Measurements from ENCODE around the gene RELN. TPM values are rescaled to one million over a fixed set of nuclear protein-coding genes. Genes with fewer than 3 reads are reported as not detected.
"Not testable (repeated sequence)": the region's sequence is repeated elsewhere in the genome, so short reads cannot be mapped to it uniquely, and the experiment has no call there.

Gene RELN
- total RNA-seq, 1 donor from 2014 or later, result not detected

- DNase-seq (ENCODE audit: low spot score), result no peak
- intact Hi-C loops (cut with micrococcal nuclease), result no loop called here
- no peak overlapping the region for H3K27ac Mint-ChIP-seq
- H3K36me3 Mint-ChIP-seq (ENCODE audit: low read depth), result no peaks in the 10 kb centered on the region
- no peaks in the 10 kb centered on the region for H3K27me3 Mint-ChIP-seq (ENCODE audit: insufficient read depth)
- H3K4me1 Mint-ChIP-seq (ENCODE audit: low read depth), result no peaks in the 10 kb centered on the region
- no peak overlapping the region for H3K4me3 Mint-ChIP-seq
- H3K9me3 Mint-ChIP-seq, result no peaks in the 10 kb centered on the region
Observed at GRCh38 chr7:103795107-103795506, 194.4 kb downstream of the RELN start.

GRCh38 chr7:103794424-103794823 is 195.0 kb downstream of the RELN start:
- no peak for DNase-seq (ENCODE audit: low spot score)
- Mint-ChIP-seq H3K9me3 (no peaks in the 10 kb centered on the region), H3K36me3 (ENCODE audit: low read depth) (no peaks in the 10 kb centered on the region), H3K4me3 (no peak overlapping the region), H3K4me1 (ENCODE audit: low read depth) (no peaks in the 10 kb centered on the region), H3K27ac (no peak overlapping the region), H3K27me3 (ENCODE audit: insufficient read depth) (no peaks in the 10 kb centered on the region)
- intact Hi-C loops (cut with micrococcal nuclease), result no loop called here

GRCh38 chr7:103793614-103794013 is 195.8 kb downstream of the RELN start:
- no peaks in the 10 kb centered on the region for H3K9me3 Mint-ChIP-seq
- H3K27me3 Mint-ChIP-seq (ENCODE audit: insufficient read depth), result no peaks in the 10 kb centered on the region
- H3K4me3 Mint-ChIP-seq, result no peak overlapping the region
- intact Hi-C loops (cut with micrococcal nuclease), result no loop called here
- no peak for DNase-seq (ENCODE audit: low spot score)
- no peak overlapping the region for H3K27ac Mint-ChIP-seq
- no peaks in the 10 kb centered on the region for H3K4me1 Mint-ChIP-seq (ENCODE audit: low read depth)
- H3K36me3 Mint-ChIP-seq (ENCODE audit: low read depth), result no peaks in the 10 kb centered on the region

GRCh38 chr7:103791894-103792293 is 197.6 kb downstream of the RELN start:
- H3K4me1 Mint-ChIP-seq (ENCODE audit: low read depth), result no peaks in the 10 kb centered on the region
- H3K27me3 Mint-ChIP-seq (ENCODE audit: insufficient read depth), result no peaks in the 10 kb centered on the region
- no peaks in the 10 kb centered on the region for H3K36me3 Mint-ChIP-seq (ENCODE audit: low read depth)
- DNase-seq (ENCODE audit: low spot score), result no peak
- H3K27ac Mint-ChIP-seq, result no peak overlapping the region
- no peak overlapping the region for H3K4me3 Mint-ChIP-seq
- intact Hi-C loops (cut with micrococcal nuclease), result no loop called here
- H3K9me3 Mint-ChIP-seq, result no peaks in the 10 kb centered on the region

- H3K27ac Mint-ChIP-seq; intact Hi-C loops (cut with micrococcal nuclease); H3K4me3 Mint-ChIP-seq; H3K9me3 Mint-ChIP-seq; H3K4me1 Mint-ChIP-seq (ENCODE audit: low read depth); H3K36me3 Mint-ChIP-seq (ENCODE audit: low read depth); DNase-seq (ENCODE audit: low spot score); H3K27me3 Mint-ChIP-seq (ENCODE audit: insufficient read depth): not testable (repeated sequence)
Observed at GRCh38 chr7:103787041-103787440, 202.4 kb downstream of the RELN start.

DNA sequence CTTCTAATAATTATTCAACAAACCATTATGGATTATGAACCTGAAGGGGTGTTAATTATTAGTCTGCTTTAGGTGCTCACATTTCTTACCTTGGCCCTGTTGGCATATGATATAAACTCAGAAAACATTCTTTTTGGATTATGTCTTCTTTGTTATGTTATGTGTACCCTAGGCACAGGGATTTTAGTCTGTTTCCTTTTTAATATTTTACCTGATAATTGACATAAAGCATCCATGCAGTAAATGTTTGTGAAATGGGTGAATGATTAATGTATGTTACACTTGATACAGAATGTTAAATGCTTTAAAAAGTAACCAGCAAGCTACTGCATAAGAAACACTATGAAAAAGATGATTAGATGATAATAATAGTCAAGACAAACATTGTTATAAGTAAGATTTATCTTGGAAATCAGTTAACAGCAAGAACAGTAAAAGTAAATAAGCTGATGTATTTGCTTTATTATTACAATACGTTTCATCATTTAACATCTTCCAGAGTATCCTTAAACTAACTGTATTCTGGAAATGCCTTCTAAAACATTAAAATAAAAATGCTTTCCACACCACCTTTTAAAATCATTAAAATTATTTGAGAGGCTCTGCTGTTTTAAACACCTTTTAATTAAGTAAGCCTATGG is 204.7 kb downstream of the RELN start:
- Mint-ChIP-seq H3K27ac (no peak overlapping the region), H3K4me3 (no peak overlapping the region), H3K4me1 (ENCODE audit: low read depth) (no peaks in the 10 kb centered on the region), H3K27me3 (ENCODE audit: insufficient read depth) (no peaks in the 10 kb centered on the region), H3K9me3 (no peaks in the 10 kb centered on the region), H3K36me3 (ENCODE audit: low read depth) (no peaks in the 10 kb centered on the region)
- DNase-seq (ENCODE audit: low spot score), result no peak
- intact Hi-C loops (cut with micrococcal nuclease), result no loop called here

- Mint-ChIP-seq H3K9me3 (no peaks in the 10 kb centered on the region), H3K4me1 (ENCODE audit: low read depth) (no peaks in the 10 kb centered on the region), H3K36me3 (ENCODE audit: low read depth) (no peaks in the 10 kb centered on the region), H3K4me3 (no peak overlapping the region), H3K27ac (no peak overlapping the region), H3K27me3 (ENCODE audit: insufficient read depth) (no peaks in the 10 kb centered on the region)
- DNase-seq (ENCODE audit: low spot score), result no peak
- intact Hi-C loops (cut with micrococcal nuclease), result no loop called here
Observed at GRCh38 chr7:103781409-103781808, 208.0 kb downstream of the RELN start.

DNA sequence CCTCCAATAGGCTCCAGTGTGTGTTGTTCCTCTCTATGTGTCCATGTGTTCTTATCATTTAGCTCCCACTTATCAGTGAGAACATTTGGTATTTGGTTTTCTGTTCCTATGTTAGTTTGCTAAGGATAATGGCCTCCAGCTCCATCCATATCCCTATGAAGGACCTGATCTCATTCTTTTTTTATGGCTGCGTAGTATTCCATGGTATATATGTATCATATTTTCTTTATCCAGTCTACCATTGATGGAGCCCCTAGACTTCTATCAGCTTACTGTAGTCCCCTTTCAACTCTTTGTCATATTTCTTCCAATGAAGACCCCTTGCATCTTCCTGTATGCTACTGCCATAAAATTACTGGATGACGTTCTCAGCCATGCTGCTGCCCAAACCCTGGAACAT is 208.9 kb downstream of the RELN start:
- H3K4me1 Mint-ChIP-seq (ENCODE audit: low read depth); intact Hi-C loops (cut with micrococcal nuclease); H3K27ac Mint-ChIP-seq; H3K36me3 Mint-ChIP-seq (ENCODE audit: low read depth); H3K27me3 Mint-ChIP-seq (ENCODE audit: insufficient read depth); H3K9me3 Mint-ChIP-seq; DNase-seq (ENCODE audit: low spot score); H3K4me3 Mint-ChIP-seq: not testable (repeated sequence)

- intact Hi-C loops (cut with micrococcal nuclease), result no loop called here
- DNase-seq (ENCODE audit: low spot score), result no peak
- Mint-ChIP-seq H3K27me3 (ENCODE audit: insufficient read depth) (no peaks in the 10 kb centered on the region), H3K27ac (no peak overlapping the region), H3K4me1 (ENCODE audit: low read depth) (no peaks in the 10 kb centered on the region), H3K4me3 (no peak overlapping the region), H3K9me3 (no peaks in the 10 kb centered on the region), H3K36me3 (ENCODE audit: low read depth) (no peaks in the 10 kb centered on the region)
Observed at GRCh38 chr7:103777440-103777839, 212.0 kb downstream of the RELN start.

DNA sequence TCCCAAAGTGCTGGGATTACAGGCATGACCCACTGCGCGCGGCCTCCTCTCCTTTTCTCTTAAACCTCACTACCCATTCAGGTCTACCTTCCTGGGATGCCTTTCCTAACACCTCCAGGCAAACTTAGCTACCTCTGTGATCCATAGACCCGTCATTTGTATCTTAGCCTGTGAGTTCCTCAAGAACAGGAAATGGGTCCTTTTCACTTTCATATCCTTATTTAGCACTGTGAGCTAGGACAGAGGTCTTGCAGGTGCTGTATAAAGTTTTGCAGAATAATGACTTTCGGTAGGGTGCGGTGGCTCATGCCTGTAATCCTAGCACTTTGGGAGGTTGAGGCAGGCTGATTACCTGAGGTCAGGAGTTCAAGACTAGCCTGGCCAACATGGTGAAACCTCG is 215.7 kb downstream of the RELN start:
- Mint-ChIP-seq H3K4me1 (ENCODE audit: low read depth) (no peaks in the 10 kb centered on the region), H3K27ac (no peak overlapping the region), H3K27me3 (ENCODE audit: insufficient read depth) (peaks cover 2% of the 10 kb centered on the region), H3K4me3 (no peak overlapping the region), H3K36me3 (ENCODE audit: low read depth) (no peaks in the 10 kb centered on the region), H3K9me3 (no peaks in the 10 kb centered on the region)
- intact Hi-C loops (cut with micrococcal nuclease), result no loop called here
- DNase-seq (ENCODE audit: low spot score), result no peak

DNA sequence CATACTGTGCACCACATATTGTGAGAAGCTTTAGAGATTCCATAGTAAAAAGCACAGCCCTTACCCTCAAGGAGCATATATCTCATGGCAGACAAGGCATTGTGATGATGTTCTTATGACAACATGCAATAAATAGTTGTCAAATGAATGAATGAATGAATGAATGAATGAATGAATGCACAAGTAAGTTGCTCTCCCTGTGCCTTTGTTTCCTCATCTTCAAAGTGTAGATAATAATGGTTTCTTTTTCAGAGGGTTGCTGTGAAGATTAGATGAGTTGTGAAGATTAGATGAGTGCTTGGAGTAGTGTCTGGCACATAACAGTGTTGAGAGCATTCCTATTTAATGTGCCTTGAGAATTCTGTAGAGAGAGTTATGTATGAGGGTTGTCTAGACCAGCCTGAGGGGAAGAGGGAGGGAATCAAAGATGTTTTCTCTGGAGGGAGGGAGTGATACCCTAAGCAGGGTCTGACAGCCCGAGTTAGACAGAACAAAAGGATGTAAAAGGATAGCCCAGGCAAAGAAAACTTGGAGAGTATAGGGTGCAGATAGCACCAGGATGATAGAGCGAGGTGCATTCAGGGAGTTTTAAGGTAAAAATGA is 217.2 kb downstream of the RELN start:
- no peak overlapping the region for H3K4me3 Mint-ChIP-seq
- no peak for DNase-seq (ENCODE audit: low spot score)
- no peaks in the 10 kb centered on the region for H3K9me3 Mint-ChIP-seq
- H3K27ac Mint-ChIP-seq, result no peak overlapping the region
- H3K36me3 Mint-ChIP-seq (ENCODE audit: low read depth), result no peaks in the 10 kb centered on the region
- peaks cover 2% of the 10 kb centered on the region for H3K27me3 Mint-ChIP-seq (ENCODE audit: insufficient read depth)
- intact Hi-C loops (cut with micrococcal nuclease), result no loop called here
- no peaks in the 10 kb centered on the region for H3K4me1 Mint-ChIP-seq (ENCODE audit: low read depth)

DNA sequence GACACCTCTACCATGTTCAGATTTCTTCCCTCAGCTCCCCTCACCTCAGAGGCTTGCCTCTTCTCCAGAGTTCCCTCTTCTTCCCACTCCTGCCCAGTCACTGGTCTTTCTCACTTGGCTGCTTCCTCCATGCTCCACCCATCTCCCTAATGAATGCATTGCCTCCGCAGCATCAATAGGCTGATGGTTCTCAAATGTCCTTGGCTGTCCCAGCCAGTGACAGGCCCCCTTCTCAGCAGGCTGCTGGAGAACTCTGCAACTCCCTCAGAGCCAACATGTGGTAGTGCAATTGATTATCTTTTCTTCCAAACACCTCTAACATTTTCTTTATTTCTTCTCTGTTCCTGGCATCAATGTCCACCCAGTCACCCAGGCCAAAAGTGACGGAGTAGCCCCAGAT is 218.2 kb downstream of the RELN start:
- no peak for DNase-seq (ENCODE audit: low spot score)
- no peaks in the 10 kb centered on the region for H3K36me3 Mint-ChIP-seq (ENCODE audit: low read depth)
- no peak overlapping the region for H3K27ac Mint-ChIP-seq
- intact Hi-C loops (cut with micrococcal nuclease), result no loop called here
- H3K9me3 Mint-ChIP-seq, result no peaks in the 10 kb centered on the region
- H3K4me3 Mint-ChIP-seq, result no peak overlapping the region
- H3K27me3 Mint-ChIP-seq (ENCODE audit: insufficient read depth), result peaks cover 2% of the 10 kb centered on the region
- H3K4me1 Mint-ChIP-seq (ENCODE audit: low read depth), result no peaks in the 10 kb centered on the region

DNA sequence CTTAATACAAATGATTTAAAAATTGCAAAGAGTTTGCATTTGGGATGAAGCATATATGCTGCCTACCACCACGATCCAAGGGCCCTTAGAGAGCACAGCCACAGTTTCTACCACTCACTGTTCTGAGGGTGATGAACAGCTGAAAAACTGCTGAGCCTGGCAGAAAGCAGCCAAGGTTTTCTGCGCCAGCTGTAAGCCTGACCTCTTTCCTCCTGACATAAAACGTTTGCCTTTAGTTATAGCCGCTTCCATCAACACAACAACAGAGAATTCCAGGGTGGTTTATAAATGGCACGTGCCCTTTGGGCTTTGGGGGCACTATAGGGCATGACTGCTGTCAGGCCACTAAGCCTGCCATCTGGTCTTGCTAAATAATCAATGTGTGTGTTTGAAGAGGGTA is 222.8 kb downstream of the RELN start:
- no peak for DNase-seq (ENCODE audit: low spot score)
- H3K4me3 Mint-ChIP-seq, result no peak overlapping the region
- no peak overlapping the region for H3K27ac Mint-ChIP-seq
- no peaks in the 10 kb centered on the region for H3K9me3 Mint-ChIP-seq
- H3K27me3 Mint-ChIP-seq (ENCODE audit: insufficient read depth), result peaks cover 2% of the 10 kb centered on the region
- intact Hi-C loops (cut with micrococcal nuclease), result no loop called here
- no peaks in the 10 kb centered on the region for H3K4me1 Mint-ChIP-seq (ENCODE audit: low read depth)
- no peaks in the 10 kb centered on the region for H3K36me3 Mint-ChIP-seq (ENCODE audit: low read depth)

GRCh38 chr7:103765901-103766300 is 223.6 kb downstream of the RELN start:
- DNase-seq (ENCODE audit: low spot score), result no peak
- Mint-ChIP-seq H3K4me1 (ENCODE audit: low read depth) (no peaks in the 10 kb centered on the region), H3K9me3 (no peaks in the 10 kb centered on the region), H3K27me3 (ENCODE audit: insufficient read depth) (peaks cover 2% of the 10 kb centered on the region), H3K36me3 (ENCODE audit: low read depth) (no peaks in the 10 kb centered on the region), H3K4me3 (no peak overlapping the region), H3K27ac (no peak overlapping the region)
- intact Hi-C loops (cut with micrococcal nuclease), result no loop called here
